Measurements from ENCODE around the gene BRD3OS.

BRD3OS gene

GRCh38 chr9:134050726-134051125, 25.4 kb downstream of the BRD3OS start:
- no peak for DNase-seq
- no peak for ATAC-seq (replicated peaks)
- no peak overlapping the region for H3K27ac Mint-ChIP-seq
- H3K36me3 Mint-ChIP-seq (ENCODE audit: insufficient read depth): peaks cover 52% of the 10 kb centered on the region
- peaks cover 4% of the 10 kb centered on the region in 2 donors for H3K4me1 Mint-ChIP-seq (ENCODE audit: low read depth in 2 of 2)
- H3K27me3 Mint-ChIP-seq: no peaks in the 10 kb centered on the region
- H3K4me3 Mint-ChIP-seq: no peak overlapping the region
- no peaks in the 10 kb centered on the region for H3K9me3 Mint-ChIP-seq

DNA sequence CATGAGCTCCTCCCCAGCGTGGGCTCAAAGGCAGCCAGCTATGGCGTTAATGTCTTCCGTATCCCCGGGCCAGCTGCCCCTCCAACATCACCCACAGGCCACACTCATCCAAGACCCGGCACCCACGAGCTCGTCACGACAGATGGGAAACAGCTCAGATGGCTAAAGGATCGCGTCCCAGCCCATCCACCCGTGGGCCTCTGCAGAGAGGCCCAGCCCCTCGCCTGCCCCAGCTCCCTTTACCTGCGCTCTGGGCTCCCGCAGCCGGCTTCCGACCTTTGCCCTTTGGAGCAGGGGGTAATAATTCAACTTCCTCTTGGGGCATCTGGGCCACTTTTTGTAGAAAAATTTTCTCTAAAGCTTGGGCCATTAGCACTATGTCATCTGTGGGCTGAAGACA, 26.0 kb downstream of the BRD3OS start:
- Mint-ChIP-seq H3K27ac (no peak overlapping the region), H3K36me3 (ENCODE audit: insufficient read depth) (peaks cover 52% of the 10 kb centered on the region), H3K9me3 (no peaks in the 10 kb centered on the region), H3K27me3 (no peaks in the 10 kb centered on the region), H3K4me3 (no peak overlapping the region), H3K4me1 (ENCODE audit: low read depth in 2 of 2) (peaks cover 8 to 9% of the 10 kb centered on the region in 2 donors)
- DNase-seq (no peak), ATAC-seq (replicated peaks) (no peak)

- no peak for ATAC-seq (replicated peaks)
- Mint-ChIP-seq H3K4me1 (ENCODE audit: low read depth in 2 of 2) (peaks cover 16 to 17% of the 10 kb centered on the region in 2 donors), H3K27ac (peak overlapping the region in 1 of 2 donors; percentile 55), H3K36me3 (ENCODE audit: insufficient read depth) (peaks cover 43% of the 10 kb centered on the region), H3K9me3 (no peaks in the 10 kb centered on the region), H3K4me3 (no peak overlapping the region), H3K27me3 (no peaks in the 10 kb centered on the region)
- no peak for DNase-seq
Observed at GRCh38 chr9:134052491-134052890, 27.2 kb downstream of the BRD3OS start.

DNA sequence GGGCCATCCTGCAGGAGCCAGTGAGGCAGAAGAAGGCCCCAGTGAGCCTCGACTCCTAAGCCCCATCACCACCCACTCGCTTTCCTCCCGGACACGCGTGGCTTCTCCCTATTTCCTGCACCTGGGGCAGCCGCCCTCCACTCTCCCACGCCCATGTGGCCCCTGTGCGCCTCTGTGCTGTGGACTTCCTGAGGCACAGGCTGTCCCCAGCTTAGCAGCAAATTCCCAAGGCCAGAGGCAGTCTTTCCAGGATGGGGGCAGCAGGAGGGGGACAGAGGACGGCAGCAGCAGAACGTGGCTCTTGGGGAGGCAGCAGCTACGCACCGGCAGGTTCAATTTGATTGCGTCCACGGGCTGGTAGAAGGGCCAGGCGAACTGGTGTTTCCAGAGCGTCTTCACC, 27.7 kb downstream of the BRD3OS start:
- H3K4me3 Mint-ChIP-seq: no peak overlapping the region
- DNase-seq (no peak), ATAC-seq (replicated peaks) (no peak)
- H3K36me3 Mint-ChIP-seq (ENCODE audit: insufficient read depth): peaks cover 43% of the 10 kb centered on the region
- peak overlapping the region in 1 of 2 donors; percentile 55 for H3K27ac Mint-ChIP-seq
- no peaks in the 10 kb centered on the region for H3K27me3 Mint-ChIP-seq
- H3K4me1 Mint-ChIP-seq (ENCODE audit: low read depth in 2 of 2): peaks cover 16 to 18% of the 10 kb centered on the region in 2 donors
- no peaks in the 10 kb centered on the region for H3K9me3 Mint-ChIP-seq

- ATAC-seq (replicated peaks) (no peak), DNase-seq (no peak)
- Mint-ChIP-seq H3K27me3 (no peaks in the 10 kb centered on the region), H3K36me3 (ENCODE audit: insufficient read depth) (peaks cover 38% of the 10 kb centered on the region), H3K4me1 (ENCODE audit: low read depth in 2 of 2) (peaks cover 17 to 20% of the 10 kb centered on the region in 2 donors), H3K4me3 (no peak overlapping the region), H3K27ac (peak overlapping the region in 1 of 2 donors; percentile 55), H3K9me3 (no peaks in the 10 kb centered on the region)
Observed at GRCh38 chr9:134053401-134053871, 28.2 kb downstream of the BRD3OS start.

GRCh38 chr9:134053941-134054761, 28.9 kb downstream of the BRD3OS start:
- H3K27me3 Mint-ChIP-seq: no peaks in the 10 kb centered on the region
- ATAC-seq (replicated peaks) (no peak), DNase-seq (no peak)
- H3K4me1 Mint-ChIP-seq (ENCODE audit: low read depth in 2 of 2): peaks cover 23 to 27% of the 10 kb centered on the region in 2 donors
- peaks cover 34% of the 10 kb centered on the region for H3K36me3 Mint-ChIP-seq (ENCODE audit: insufficient read depth)
- H3K9me3 Mint-ChIP-seq: no peaks in the 10 kb centered on the region
- H3K27ac Mint-ChIP-seq: peak overlapping the region in 1 of 2 donors; percentile 62
- H3K4me3 Mint-ChIP-seq: no peak overlapping the region

DNA sequence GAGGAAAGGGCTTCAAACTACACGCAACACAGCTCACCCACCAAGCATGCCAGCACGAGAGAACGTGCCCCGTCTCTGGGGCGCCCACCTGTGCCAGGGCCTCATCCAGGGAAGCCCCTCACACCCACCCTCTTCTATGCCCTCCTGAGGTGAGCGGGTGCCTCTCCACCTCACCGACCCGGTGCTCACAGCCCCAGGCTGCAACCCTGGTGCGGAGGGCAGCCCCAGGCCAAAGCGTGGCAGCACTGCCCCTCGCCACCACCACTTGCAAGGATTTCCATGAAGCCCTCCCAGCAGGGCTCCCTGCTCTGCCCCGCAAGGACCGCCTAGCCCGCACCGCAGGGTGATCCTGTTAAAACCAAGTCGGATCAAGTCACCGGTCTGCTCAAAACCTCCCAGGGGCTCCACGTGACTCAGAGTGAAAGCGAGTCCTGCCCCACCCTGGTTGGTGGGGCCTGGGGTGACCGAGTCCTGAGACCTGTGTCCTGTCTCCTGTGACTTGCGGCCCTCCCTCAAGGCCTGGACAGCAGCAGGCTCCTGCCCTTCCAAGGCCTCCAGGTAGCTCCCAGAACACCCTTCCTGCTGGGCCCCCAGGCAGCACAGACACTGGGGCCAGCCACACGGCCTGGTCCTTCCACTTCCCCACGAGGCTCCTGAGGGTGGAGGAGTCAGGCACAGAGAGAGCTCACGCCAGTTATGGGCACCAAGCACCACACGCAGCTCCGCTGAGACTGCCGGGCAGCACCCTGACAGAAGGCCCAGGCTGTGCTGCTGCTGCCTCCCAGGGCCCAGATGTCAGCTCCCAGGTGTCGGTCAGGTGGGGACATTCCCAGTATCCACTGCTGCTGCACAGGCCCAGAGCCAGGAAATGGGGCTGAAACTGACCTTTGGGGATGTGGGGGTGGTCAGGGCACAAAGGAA, 29.9 kb downstream of the BRD3OS start:
- Mint-ChIP-seq H3K9me3 (no peaks in the 10 kb centered on the region), H3K27ac (peak overlapping the region in 1 of 2 donors; percentile 62), H3K36me3 (ENCODE audit: insufficient read depth) (peaks cover 30% of the 10 kb centered on the region), H3K27me3 (no peaks in the 10 kb centered on the region), H3K4me3 (no peak overlapping the region), H3K4me1 (ENCODE audit: low read depth in 2 of 2) (peaks cover 27% of the 10 kb centered on the region in 2 donors)
- DNase-seq (no peak), ATAC-seq (replicated peaks) (no peak)

DNA sequence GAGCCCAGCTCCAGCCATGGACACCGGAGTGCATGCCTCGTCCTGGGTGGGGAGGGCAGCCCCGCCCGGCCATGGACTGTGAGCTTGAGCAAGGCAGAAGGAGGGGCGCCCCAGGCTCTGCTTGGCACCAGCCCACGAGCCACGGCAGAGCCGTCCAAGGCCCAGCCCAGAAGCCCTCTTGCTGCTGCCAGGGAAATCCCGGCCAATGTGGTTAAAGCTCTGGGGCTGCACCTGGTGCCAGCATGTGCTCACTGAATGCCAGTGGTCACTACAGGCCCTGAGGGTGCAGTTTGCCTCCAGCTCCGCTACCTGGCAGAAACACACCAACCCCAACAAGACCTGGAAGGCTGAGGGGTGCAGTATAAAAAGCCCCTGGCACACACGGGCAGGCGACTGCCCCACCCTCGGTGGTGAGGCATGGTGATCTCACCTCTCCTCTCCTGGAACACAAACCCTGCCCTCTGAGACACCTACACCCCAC, 30.7 kb downstream of the BRD3OS start:
- peaks cover 26% of the 10 kb centered on the region for H3K36me3 Mint-ChIP-seq (ENCODE audit: insufficient read depth)
- H3K4me1 Mint-ChIP-seq (ENCODE audit: low read depth in 2 of 2): peaks cover 33 to 34% of the 10 kb centered on the region in 2 donors
- H3K9me3 Mint-ChIP-seq: no peaks in the 10 kb centered on the region
- H3K4me3 Mint-ChIP-seq: no peak overlapping the region
- ATAC-seq (replicated peaks) (no peak), DNase-seq (no peak)
- peak overlapping the region in 1 of 2 donors; percentile 62 for H3K27ac Mint-ChIP-seq
- no peaks in the 10 kb centered on the region for H3K27me3 Mint-ChIP-seq

DNA sequence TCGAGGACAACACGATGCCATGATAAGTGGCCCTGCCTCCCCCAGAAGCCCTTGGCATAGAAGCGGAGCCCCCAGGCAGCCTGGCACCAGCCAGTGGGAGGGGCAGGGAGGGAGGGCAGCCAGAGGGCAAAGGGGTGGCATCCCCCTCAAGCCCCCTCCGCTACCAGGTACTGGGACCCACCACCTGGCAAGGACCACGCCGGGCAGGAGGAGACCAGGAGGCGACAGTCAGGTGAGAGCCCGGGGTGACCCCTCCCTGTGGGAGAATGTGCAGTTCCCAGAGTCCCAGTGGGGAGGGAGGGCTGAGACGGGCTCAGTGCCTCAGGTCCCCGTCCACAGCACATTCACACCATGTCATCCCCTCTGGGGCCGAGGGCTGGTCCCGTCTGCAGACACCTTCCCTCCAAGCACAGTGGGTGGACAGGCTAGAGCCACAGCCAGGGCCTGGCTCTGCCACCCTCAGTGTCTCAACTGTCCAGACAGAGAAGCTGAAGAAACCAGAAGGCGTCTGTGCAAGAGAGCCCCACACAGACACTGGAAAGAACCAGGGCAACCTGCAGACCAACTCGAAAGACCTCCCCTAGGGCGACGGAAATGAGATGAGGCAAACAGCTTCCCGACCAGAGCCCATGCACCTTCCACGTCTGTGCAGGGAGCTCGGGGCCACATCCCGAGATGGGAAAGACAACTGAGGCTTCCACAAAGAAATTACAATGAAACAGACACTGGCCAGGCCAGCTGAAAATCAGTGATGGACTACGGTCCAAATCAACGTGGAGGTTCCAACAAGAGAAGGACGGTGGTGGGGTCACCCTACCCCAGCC, 31.4 kb downstream of the BRD3OS start:
- Mint-ChIP-seq H3K27ac (peak overlapping the region; percentile 62 to 67), H3K27me3 (no peaks in the 10 kb centered on the region), H3K36me3 (ENCODE audit: insufficient read depth) (peaks cover 22% of the 10 kb centered on the region), H3K9me3 (no peaks in the 10 kb centered on the region), H3K4me3 (no peak overlapping the region), H3K4me1 (ENCODE audit: low read depth in 2 of 2) (peaks cover 36 to 37% of the 10 kb centered on the region in 2 donors)
- no peak for ATAC-seq (replicated peaks)
- DNase-seq: no peak

DNA sequence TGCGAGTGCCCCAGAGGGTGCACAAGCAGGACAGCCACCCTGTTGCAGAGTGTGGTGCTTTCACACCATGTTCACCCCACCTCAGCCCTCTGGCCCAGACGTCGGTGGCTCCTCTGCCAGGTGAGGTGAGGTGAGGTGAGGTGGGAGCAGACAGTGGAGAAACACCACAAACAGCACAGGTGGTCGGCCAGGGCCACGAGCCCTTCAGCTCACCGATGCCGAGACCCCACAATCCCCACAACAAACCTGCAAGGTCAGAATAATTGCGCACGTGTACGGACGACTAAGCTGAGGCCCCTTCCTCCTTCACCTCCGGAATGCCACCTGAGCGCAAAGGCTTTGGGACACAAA, 32.0 kb downstream of the BRD3OS start:
- peaks cover 38% of the 10 kb centered on the region in 2 donors for H3K4me1 Mint-ChIP-seq (ENCODE audit: low read depth in 2 of 2)
- H3K36me3 Mint-ChIP-seq (ENCODE audit: insufficient read depth): peaks cover 17% of the 10 kb centered on the region
- no peaks in the 10 kb centered on the region for H3K27me3 Mint-ChIP-seq
- ATAC-seq (replicated peaks) (no peak), DNase-seq (no peak)
- H3K4me3 Mint-ChIP-seq: no peak overlapping the region
- no peaks in the 10 kb centered on the region for H3K9me3 Mint-ChIP-seq
- H3K27ac Mint-ChIP-seq: peak overlapping the region in 1 of 2 donors; percentile 67

DNA sequence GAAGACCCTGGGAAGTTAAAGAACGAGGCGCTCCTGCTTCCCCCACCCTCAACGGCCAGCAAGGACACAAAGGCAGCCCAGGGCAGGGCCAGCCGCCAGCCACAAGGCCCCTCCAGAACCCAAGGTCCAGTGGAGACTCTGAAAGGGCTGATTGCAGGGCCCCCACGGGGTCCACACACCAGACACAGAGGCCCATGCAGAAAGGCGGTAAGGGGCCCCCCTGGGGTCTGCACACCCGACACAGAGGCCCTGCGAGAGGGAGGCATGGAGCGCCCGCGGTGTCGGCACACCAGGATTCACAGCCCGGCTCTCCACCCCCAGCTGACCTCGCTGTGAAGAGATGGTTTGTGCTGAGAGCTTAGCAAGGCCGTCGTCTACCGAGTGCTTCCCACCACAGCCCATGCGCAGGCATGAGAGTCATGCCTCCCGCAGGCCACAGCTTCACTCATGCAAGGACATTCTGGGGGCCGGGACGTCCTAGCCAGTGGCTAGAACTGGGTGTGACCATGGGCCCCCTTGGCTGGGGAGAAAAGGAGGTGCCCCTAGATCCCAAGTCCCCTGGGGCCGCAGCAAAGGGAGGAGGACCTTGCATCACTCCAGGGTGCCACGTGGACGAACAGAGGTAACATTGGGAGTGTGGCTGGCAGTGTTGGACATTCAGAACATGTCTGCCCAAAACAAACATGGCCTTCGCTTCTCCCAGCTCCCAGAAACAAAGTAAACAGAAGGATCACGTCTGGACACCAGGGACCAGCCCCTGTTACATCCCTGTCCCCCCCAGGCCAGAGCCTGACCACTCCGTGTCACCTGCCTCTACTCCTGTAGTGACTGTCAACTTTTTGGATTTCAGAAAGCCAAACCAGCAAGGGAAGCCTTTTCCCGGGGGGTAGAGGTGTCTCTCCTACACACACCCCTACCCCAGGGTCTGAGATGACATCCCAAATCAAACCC, 32.7 kb downstream of the BRD3OS start:
- Mint-ChIP-seq H3K27ac (no peak overlapping the region), H3K36me3 (ENCODE audit: insufficient read depth) (peaks cover 9% of the 10 kb centered on the region), H3K4me3 (no peak overlapping the region), H3K27me3 (no peaks in the 10 kb centered on the region), H3K9me3 (no peaks in the 10 kb centered on the region), H3K4me1 (ENCODE audit: low read depth in 2 of 2) (peaks cover 42% of the 10 kb centered on the region in 2 donors)
- DNase-seq: no peak
- ATAC-seq (replicated peaks): no peak

- Mint-ChIP-seq H3K27me3 (no peaks in the 10 kb centered on the region), H3K36me3 (ENCODE audit: insufficient read depth) (peaks cover 8% of the 10 kb centered on the region), H3K4me3 (no peak overlapping the region), H3K4me1 (ENCODE audit: low read depth in 2 of 2) (peaks cover 46 to 48% of the 10 kb centered on the region in 2 donors), H3K27ac (no peak overlapping the region), H3K9me3 (no peaks in the 10 kb centered on the region)
- DNase-seq (no peak), ATAC-seq (replicated peaks) (no peak)
Observed at GRCh38 chr9:134058716-134059115, 33.4 kb downstream of the BRD3OS start.
